HG03558 (cell line): ENCODE results near the gene NR1H3.
"Not testable (repeated sequence)": the region's sequence is repeated elsewhere in the genome, so short reads cannot be mapped to it uniquely, and the experiment has no call there.

Experiments
- ATAC-seq: cut with Tn5 transposase; IDR thresholded peaks from one replicate; pipeline ENCODE4 v1.9.1; 2021; ENCODE audit warnings: moderate number of reproducible peaks; ENCODE audit not compliant: unreplicated experiment; ENCODE audit errors: extremely low read depth

The NR1H3 gene

GRCh38 chr11:47257517-47258316, at the start of gene NR1H3:
Gene NR1H3 (plus strand): TSS chr11:47257996. CDS start chr11:47259217, 1,221 bp downstream.
- ATAC-seq: no peak

- not testable (repeated sequence) for ATAC-seq
Observed at GRCh38 chr11:47208008-47208552, 49.7 kb upstream of the NR1H3 start.

GRCh38 chr11:47208628-47209027, 49.2 kb upstream of the NR1H3 start:
- no peak for ATAC-seq

- no peak for ATAC-seq
Observed at GRCh38 chr11:47212938-47213337, 44.9 kb upstream of the NR1H3 start.

GRCh38 chr11:47213950-47214565, 43.7 kb upstream of the NR1H3 start:
- no peak for ATAC-seq

- ATAC-seq: no peak
Observed at GRCh38 chr11:47215366-47215910, 42.4 kb upstream of the NR1H3 start.

GRCh38 chr11:47216121-47216798, 41.5 kb upstream of the NR1H3 start:
- no peak for ATAC-seq

GRCh38 chr11:47220401-47220821, 37.4 kb upstream of the NR1H3 start:
- ATAC-seq: no peak

- ATAC-seq: no peak
Observed at GRCh38 chr11:47222696-47223095, 35.1 kb upstream of the NR1H3 start.

- ATAC-seq: peak; percentile 49
Observed at GRCh38 chr11:47225552-47226400, 32.0 kb upstream of the NR1H3 start.

- no peak for ATAC-seq
Observed at GRCh38 chr11:47229161-47229560, 28.6 kb upstream of the NR1H3 start.

GRCh38 chr11:47233051-47233450, 24.7 kb upstream of the NR1H3 start:
- ATAC-seq: no peak

- no peak for ATAC-seq
Observed at GRCh38 chr11:47233989-47234668, 23.7 kb upstream of the NR1H3 start.

- ATAC-seq: no peak
Observed at GRCh38 chr11:47234669-47235100, 23.1 kb upstream of the NR1H3 start.

- no peak for ATAC-seq
Observed at GRCh38 chr11:47235163-47235562, 22.6 kb upstream of the NR1H3 start.

GRCh38 chr11:47236482-47236881, 21.3 kb upstream of the NR1H3 start:
- ATAC-seq: no peak

- ATAC-seq: no peak
Observed at GRCh38 chr11:47239852-47240251, 17.9 kb upstream of the NR1H3 start.

- ATAC-seq: no peak
Observed at GRCh38 chr11:47241841-47242301, 15.9 kb upstream of the NR1H3 start.

GRCh38 chr11:47242596-47243192, 15.1 kb upstream of the NR1H3 start:
- no peak for ATAC-seq
